Astrocyte (in vitro differentiated cells and primary cell): ENCODE measurements around the gene VWCE. TPM values are rescaled to one million over a fixed set of nuclear protein-coding genes. Genes with fewer than 3 reads are reported as not detected.
A peak's percentile ranks its signal among the peaks of the same experiment; 100 is the strongest.

Experiments used
- DNase-seq: peaks from one replicate; pipeline ENCODE4 v3.0.0-alpha.2; 2010; ENCODE audit warnings: low read depth
- FAIRE-seq: peaks from 2 replicates; lab custom pipeline; 2011; peaks lifted over from hg19 to GRCh38; lab: Jason Lieb, UNC
- H2AFZ ChIP-seq: 2 replicates; pipeline ENCODE4 v1.6.0; 2012; ENCODE audit warnings: low read depth, low read length, inconsistent platforms
- H3K27ac ChIP-seq: 2 replicates; pipeline ENCODE4 v1.5.1; 2011; ENCODE audit warnings: low read depth, low read length, inconsistent platforms
- H3K27me3 ChIP-seq: 2 replicates; pipeline ENCODE4 v1.6.0; 2011; ENCODE audit warnings: low read length, inconsistent platforms; ENCODE audit not compliant: insufficient read depth
- H3K36me3 ChIP-seq: 2 replicates; pipeline ENCODE4 v1.5.1; 2011; ENCODE audit warnings: low read length, inconsistent platforms; ENCODE audit not compliant: insufficient read depth
- H3K4me1 ChIP-seq: 2 replicates; pipeline ENCODE4 v1.5.1; 2011; ENCODE audit warnings: low read length, inconsistent platforms; ENCODE audit not compliant: insufficient read depth
- H3K4me2 ChIP-seq: 2 replicates; pipeline ENCODE4 v1.6.0; 2012; ENCODE audit warnings: low read length, inconsistent platforms
- H3K4me3 ChIP-seq: 2 replicates; pipeline ENCODE4 v1.5.1; 2011; ENCODE audit warnings: low read depth, mild to moderate bottlenecking, low read length, inconsistent platforms; ENCODE audit not compliant: insufficient read depth
- H3K79me2 ChIP-seq: 2 replicates; pipeline ENCODE4 v1.6.0; 2012; ENCODE audit warnings: mild to moderate bottlenecking, low read length, inconsistent platforms; ENCODE audit not compliant: insufficient read depth
- H3K9ac ChIP-seq: 2 replicates; pipeline ENCODE4 v1.6.0; 2012; ENCODE audit warnings: mild to moderate bottlenecking, low read length, inconsistent platforms
- H3K9me3 ChIP-seq: 2 replicates; pipeline ENCODE4 v1.5.1; 2012; ENCODE audit warnings: low read depth, mild to moderate bottlenecking, low read length, inconsistent platforms; ENCODE audit not compliant: insufficient read depth
- H4K20me1 ChIP-seq: 2 replicates; pipeline ENCODE4 v1.6.0; 2012; ENCODE audit warnings: low read length, inconsistent platforms; ENCODE audit not compliant: insufficient read depth
- H3K27ac Mint-ChIP-seq: one replicate; pipeline ENCODE4 v1.8.0; 2021; ENCODE audit warnings: mild to moderate bottlenecking, mixed read lengths; ENCODE audit not compliant: unreplicated experiment
- H3K27me3 Mint-ChIP-seq: one replicate; pipeline ENCODE4 v1.8.0; 2021; ENCODE audit warnings: low read depth, mixed read lengths; ENCODE audit not compliant: unreplicated experiment
- H3K36me3 Mint-ChIP-seq: one replicate; pipeline ENCODE4 v1.8.0; 2021; ENCODE audit warnings: low read depth, mixed read lengths; ENCODE audit not compliant: unreplicated experiment
- H3K4me1 Mint-ChIP-seq: one replicate; pipeline ENCODE4 v1.8.0; 2021; ENCODE audit warnings: low read depth, mixed read lengths; ENCODE audit not compliant: unreplicated experiment
- H3K4me3 Mint-ChIP-seq: one replicate; pipeline ENCODE4 v1.8.0; 2021; ENCODE audit warnings: mild to moderate bottlenecking, moderate library complexity, mixed read lengths; ENCODE audit not compliant: unreplicated experiment
- H3K9me3 Mint-ChIP-seq: one replicate; pipeline ENCODE4 v1.8.0; 2021; ENCODE audit warnings: mild to moderate bottlenecking, mixed read lengths; ENCODE audit not compliant: unreplicated experiment
- EZH2 ChIP-seq: IDR thresholded peaks from 2 replicates; pipeline ENCODE4 v1.6.1; 2012; ENCODE audit warnings: mild to moderate bottlenecking, low read length, inconsistent platforms; ENCODE audit not compliant: insufficient read depth
- total RNA-seq: library from RNA; stranded (reverse); gene quantifications from 2 replicates; pipeline ENCODE4 v1.2.1, GENCODE V29; 2021
- TF ChIP-seq, protein P1 (sequence below): IDR thresholded peaks from 2 replicates; pipeline ENCODE4 v1.5.1; 2011; ENCODE audit warnings: low read depth, mild to moderate bottlenecking, inconsistent platforms, low read length, moderate library complexity; ENCODE audit not compliant: insufficient read depth

The VWCE gene
- total RNA-seq, 1 donor from 2014 or later: 17.7 TPM

DNA sequence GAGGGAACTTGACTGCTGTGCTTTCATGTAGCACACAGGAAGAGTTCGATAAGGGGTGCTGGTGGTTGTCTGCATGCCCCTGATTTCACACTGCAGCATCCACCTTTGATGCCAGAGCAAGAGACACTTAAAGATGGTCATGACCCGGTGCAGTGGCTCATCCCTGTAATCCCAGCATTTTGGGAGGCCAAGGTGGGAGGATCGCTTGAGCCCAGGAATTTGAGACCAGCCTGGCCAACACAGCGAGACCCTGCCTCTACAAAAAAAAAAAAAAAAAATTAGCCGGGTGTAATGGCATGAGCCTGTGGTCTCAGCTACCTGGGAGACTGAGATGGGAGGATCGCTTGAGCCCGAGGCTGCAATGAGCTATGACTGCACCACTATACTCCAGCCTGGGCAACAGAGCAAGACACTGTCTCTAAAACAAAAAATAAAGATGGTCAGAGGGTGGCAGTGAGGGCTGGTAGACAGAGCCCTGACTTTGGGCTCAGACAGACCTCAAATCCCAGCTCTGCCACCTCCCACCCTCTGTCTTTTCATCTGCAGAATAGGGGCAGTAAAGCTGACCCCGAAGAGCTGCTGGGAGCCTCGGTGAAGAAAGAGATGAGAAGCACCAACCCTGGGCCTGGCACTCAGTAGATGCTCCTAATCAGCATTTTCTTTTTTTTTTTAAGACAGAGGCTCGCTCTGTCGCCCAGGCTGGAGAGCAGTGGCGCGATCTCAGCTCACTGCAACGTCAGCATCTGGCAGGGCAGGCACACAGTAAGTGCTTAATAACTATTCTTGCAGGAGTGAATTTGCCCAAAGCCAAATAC, 17.7 kb downstream of the VWCE start:
- Histone ChIP-seq H3K27ac (no peak overlapping the region), H3K36me3 (peaks cover 2% of the 10 kb centered on the region), H3K9me3 (no peaks in the 10 kb centered on the region), H2AFZ (no peak overlapping the region), H4K20me1 (peaks cover 25% of the 10 kb centered on the region), H3K4me1 (no peaks in the 10 kb centered on the region), H3K4me3 (no peak overlapping the region), H3K79me2 (no peaks in the 10 kb centered on the region), H3K27me3 (peaks cover 21% of the 10 kb centered on the region), H3K9ac (no peak overlapping the region), H3K4me2 (no peak overlapping the region)
- DNase-seq: no peak
- FAIRE-seq: no peak
- Mint-ChIP-seq H3K36me3 (peaks cover 33% of the 10 kb centered on the region), H3K9me3 (peaks cover 4% of the 10 kb centered on the region), H3K4me1 (peaks cover 4% of the 10 kb centered on the region), H3K4me3 (no peak overlapping the region), H3K27me3 (peaks cover 4% of the 10 kb centered on the region), H3K27ac (no peak overlapping the region)
- TF ChIP-seq, protein P1, sequence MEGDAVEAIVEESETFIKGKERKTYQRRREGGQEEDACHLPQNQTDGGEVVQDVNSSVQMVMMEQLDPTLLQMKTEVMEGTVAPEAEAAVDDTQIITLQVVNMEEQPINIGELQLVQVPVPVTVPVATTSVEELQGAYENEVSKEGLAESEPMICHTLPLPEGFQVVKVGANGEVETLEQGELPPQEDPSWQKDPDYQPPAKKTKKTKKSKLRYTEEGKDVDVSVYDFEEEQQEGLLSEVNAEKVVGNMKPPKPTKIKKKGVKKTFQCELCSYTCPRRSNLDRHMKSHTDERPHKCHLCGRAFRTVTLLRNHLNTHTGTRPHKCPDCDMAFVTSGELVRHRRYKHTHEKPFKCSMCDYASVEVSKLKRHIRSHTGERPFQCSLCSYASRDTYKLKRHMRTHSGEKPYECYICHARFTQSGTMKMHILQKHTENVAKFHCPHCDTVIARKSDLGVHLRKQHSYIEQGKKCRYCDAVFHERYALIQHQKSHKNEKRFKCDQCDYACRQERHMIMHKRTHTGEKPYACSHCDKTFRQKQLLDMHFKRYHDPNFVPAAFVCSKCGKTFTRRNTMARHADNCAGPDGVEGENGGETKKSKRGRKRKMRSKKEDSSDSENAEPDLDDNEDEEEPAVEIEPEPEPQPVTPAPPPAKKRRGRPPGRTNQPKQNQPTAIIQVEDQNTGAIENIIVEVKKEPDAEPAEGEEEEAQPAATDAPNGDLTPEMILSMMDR: no peak
- no peak for TF ChIP-seq EZH2

DNA sequence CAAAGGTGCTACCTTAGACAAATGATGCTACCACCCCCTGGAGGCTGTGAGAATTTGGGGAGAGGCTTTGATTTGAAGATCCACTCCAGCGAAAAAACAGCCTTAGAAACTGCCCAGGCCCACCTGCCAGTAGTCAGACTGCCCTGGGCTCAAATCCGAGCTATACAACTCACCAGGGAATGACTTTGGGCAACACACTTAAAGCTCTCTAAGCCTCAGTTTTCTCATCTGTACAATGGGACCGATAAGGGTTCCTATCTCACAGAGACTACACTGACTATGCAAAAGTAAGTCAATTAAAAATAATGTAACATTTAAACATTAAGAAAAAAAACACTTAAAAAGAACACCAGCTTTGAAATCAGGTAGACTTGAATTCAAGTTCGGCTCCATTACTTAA, 19.9 kb downstream of the VWCE start:
- H3K9me3 ChIP-seq: no peaks in the 10 kb centered on the region
- no peak overlapping the region for H3K27ac Mint-ChIP-seq
- no peaks in the 10 kb centered on the region for H3K9me3 Mint-ChIP-seq
- H3K4me3 Mint-ChIP-seq: no peak overlapping the region
- peaks cover 22% of the 10 kb centered on the region for H3K36me3 Mint-ChIP-seq
- H2AFZ ChIP-seq: no peak overlapping the region
- H3K36me3 ChIP-seq: peaks cover 2% of the 10 kb centered on the region
- H3K9ac ChIP-seq: no peak overlapping the region
- no peaks in the 10 kb centered on the region for H3K27me3 Mint-ChIP-seq
- H4K20me1 ChIP-seq: peaks cover 21% of the 10 kb centered on the region
- no peak overlapping the region for H3K4me2 ChIP-seq
- no peak for TF ChIP-seq EZH2
- TF ChIP-seq, protein P1: no peak
- H3K79me2 ChIP-seq: no peaks in the 10 kb centered on the region
- no peak for FAIRE-seq
- no peaks in the 10 kb centered on the region for H3K4me1 ChIP-seq
- H3K27ac ChIP-seq: no peak overlapping the region
- DNase-seq: no peak
- peaks cover 4% of the 10 kb centered on the region for H3K4me1 Mint-ChIP-seq
- H3K4me3 ChIP-seq: no peak overlapping the region
- H3K27me3 ChIP-seq: peaks cover 14% of the 10 kb centered on the region

DNA sequence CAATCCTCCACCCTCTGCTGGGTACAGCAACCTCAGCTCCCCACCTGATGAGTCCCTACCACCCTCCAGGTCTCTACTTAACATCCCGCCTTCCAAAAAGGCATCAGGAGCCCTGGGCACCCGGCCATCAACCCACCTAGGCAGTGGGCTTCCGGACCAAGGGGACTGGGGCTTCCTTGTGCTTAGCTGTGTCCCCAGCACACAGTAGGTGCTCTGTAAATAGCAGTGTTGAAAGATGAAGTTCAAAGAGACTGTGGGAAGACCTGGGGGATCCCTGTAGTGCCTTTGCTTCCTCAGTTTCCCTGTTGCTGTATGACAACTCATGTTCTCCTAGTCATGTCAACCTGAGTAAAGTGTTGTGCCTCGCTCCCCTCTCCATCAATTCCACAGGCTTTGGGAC, 21.0 kb downstream of the VWCE start:
- H3K79me2 ChIP-seq: no peaks in the 10 kb centered on the region
- no peak overlapping the region for H2AFZ ChIP-seq
- H3K4me3 ChIP-seq: no peak overlapping the region
- Mint-ChIP-seq H3K27me3 (no peaks in the 10 kb centered on the region), H3K9me3 (no peaks in the 10 kb centered on the region), H3K36me3 (peaks cover 21% of the 10 kb centered on the region), H3K4me1 (peaks cover 4% of the 10 kb centered on the region), H3K27ac (peak overlapping the region; percentile 63), H3K4me3 (no peak overlapping the region)
- peaks cover 14% of the 10 kb centered on the region for H3K27me3 ChIP-seq
- H3K36me3 ChIP-seq: peaks cover 2% of the 10 kb centered on the region
- H3K9ac ChIP-seq: no peak overlapping the region
- H3K27ac ChIP-seq: no peak overlapping the region
- FAIRE-seq (no peak), DNase-seq (no peak)
- H3K4me2 ChIP-seq: no peak overlapping the region
- no peaks in the 10 kb centered on the region for H3K9me3 ChIP-seq
- TF ChIP-seq, protein P1: no peak
- TF ChIP-seq EZH2: no peak
- no peaks in the 10 kb centered on the region for H3K4me1 ChIP-seq
- H4K20me1 ChIP-seq: peaks cover 21% of the 10 kb centered on the region
